ENCODE results near the gene FNDC10. TPM values are rescaled to one million over a fixed set of nuclear protein-coding genes. Genes with fewer than 3 reads are reported as not detected.

FNDC10 gene
- total RNA-seq, 1 donor from 2014 or later = 0.99 TPM

DNA sequence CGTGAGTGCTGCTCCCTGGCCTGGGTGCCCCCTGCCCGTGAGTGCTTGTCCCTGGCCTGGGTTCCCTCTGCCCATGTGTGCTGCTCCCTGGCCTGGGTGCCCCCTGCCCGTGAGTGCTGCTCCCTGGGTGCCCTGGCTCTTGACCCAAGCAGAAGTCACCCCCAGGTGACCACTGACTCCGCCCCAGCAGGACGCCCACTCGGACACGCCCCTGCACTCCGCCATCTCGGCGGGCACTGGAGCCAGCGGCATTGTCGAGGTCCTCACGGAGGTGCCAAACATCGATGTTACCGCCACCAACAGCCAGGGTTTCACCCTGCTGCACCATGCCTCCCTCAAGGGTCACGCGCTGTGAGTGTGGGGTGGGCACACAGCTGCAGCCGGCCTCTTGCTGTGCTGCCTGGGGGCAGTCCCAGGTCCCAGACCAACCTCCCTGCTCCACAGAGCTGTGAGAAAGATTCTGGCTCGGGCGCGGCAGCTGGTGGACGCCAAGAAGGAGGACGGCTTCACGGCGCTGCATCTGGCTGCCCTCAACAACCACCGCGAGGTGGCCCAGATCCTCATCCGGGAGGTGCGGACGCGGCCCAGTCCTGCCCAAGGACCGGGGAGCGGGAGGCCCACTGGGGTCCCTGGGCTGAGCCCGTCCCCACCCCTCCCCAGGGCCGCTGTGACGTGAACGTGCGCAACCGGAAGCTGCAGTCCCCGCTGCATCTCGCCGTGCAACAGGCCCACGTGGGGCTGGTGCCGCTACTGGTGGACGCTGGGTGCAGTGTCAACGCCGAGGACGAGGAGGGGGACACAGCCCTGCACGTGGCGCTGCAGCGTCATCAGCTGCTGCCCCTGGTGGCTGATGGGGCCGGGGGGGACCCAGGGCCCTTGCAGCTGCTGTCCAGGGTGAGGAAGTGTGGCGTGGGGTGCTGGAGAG is 28.2 kb upstream of the FNDC10 start:
- DNase-seq (ENCODE audit: low read depth in 2 of 2) = no peak

- DNase-seq (ENCODE audit: low read depth in 2 of 2) = no peak
Observed at GRCh38 chr1:1627261-1627828, 27.4 kb upstream of the FNDC10 start.

- DNase-seq (ENCODE audit: low read depth in 2 of 2) = no peak
Observed at GRCh38 chr1:1626207-1627141, 26.5 kb upstream of the FNDC10 start.

GRCh38 chr1:1625824-1626206 is 25.9 kb upstream of the FNDC10 start:
- DNase-seq (ENCODE audit: low read depth in 2 of 2) = no peak

- DNase-seq (ENCODE audit: low read depth in 2 of 2) = no peak
Observed at GRCh38 chr1:1625404-1625775, 25.5 kb upstream of the FNDC10 start.

- DNase-seq (ENCODE audit: low read depth in 2 of 2) = no peak
Observed at GRCh38 chr1:1624443-1625403, 24.8 kb upstream of the FNDC10 start.

GRCh38 chr1:1623631-1624442 is 23.9 kb upstream of the FNDC10 start:
- DNase-seq (ENCODE audit: low read depth in 2 of 2) = no peak

- DNase-seq (ENCODE audit: low read depth in 2 of 2) = no peak
Observed at GRCh38 chr1:1623181-1623630, 23.3 kb upstream of the FNDC10 start.

DNA sequence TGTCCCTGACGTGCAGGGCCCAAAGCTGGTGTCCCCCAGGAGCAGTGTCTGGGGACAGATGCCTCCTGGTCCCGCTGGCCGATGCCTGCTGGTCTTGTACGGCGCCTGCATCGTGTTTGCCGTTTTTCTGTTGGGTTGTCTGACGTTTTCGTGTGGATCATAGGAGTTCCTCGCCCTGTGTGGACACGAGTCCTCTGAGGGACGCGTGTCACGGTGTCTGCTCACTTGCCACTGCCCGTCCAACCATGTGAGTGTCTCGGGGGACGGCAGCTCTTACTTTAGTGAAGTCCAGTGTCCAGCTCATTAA is 22.8 kb upstream of the FNDC10 start:
- no peak for DNase-seq (ENCODE audit: low read depth in 2 of 2)

DNA sequence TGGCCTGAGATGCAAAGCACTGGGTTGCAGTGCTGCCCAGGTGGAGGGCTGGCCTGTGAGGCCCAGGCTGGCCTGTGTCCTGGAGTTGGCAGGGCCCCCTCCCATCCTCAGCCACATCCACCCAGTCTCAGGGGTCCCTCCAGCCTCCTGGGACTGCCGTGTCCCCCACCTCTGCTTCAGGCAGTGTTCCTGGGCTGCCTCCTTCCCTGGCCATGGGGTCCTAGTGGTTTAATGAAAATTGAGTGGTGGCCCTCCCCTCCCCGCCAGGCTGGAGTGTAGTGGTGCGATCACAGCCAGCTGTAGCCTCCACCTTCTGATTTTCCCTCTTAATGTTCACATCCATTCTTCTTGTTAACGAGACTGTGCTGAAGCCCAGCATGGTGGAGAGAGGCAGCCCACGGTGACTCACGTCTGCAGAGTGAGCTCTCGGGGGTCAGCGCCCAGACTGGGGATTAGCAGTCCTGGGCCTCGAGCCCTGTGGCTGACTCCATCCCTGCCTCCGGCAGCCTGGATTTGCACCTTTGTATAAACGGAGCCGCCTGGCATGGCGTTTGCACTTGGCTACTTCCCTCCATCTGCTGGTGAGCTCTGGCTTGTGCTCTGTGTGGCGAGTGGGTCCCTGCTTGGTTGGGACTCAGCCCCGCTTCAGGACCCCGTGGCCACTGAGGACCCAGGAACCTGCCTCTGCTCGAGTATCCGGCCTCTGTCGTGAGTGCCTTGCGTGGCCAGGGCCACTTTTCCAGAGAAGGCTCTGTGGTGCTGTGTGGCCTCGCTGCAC is 22.3 kb upstream of the FNDC10 start:
- no peak for DNase-seq (ENCODE audit: low read depth in 2 of 2)

GRCh38 chr1:1621173-1622009 is 21.5 kb upstream of the FNDC10 start:
- DNase-seq (ENCODE audit: low read depth in 2 of 2) = no peak

DNA sequence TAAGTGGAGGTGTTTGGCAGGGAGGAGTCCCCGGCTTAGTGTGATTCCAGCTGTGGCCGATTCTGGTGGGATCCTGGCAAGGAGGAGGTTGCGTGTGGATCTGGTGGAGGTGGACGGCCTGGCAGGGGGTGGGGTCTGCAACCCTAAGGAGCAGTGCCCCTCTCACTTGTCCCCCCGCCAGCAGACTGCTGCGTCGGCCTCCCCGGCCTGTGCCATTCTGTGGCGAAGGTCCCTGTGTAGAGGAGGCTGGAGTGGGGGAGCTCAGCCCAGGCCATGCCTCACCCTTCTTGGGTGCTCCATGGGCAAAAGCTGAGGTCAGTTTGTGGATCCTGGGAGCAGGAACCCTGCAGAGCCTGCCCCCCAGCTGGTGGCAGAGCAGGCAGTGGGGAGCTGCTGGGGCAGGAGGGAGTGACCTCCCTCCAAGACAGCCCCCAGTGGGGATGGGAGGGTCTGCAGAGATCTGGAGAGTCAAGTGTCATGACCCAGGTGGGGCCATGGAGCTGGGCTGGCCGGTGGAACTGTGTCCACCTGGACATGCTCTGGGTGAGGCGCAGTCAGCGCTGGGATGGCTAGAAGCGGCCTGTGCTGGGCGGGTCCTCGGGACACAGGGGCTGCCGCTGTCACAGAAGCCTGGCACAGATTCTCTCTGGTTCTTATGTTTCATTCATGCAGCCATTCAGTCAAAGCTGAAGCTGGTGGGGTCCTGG is 20.7 kb upstream of the FNDC10 start:
- DNase-seq (ENCODE audit: low read depth in 2 of 2) = no peak

GRCh38 chr1:1619917-1620361 is 20.0 kb upstream of the FNDC10 start:
- no peak for DNase-seq (ENCODE audit: low read depth in 2 of 2)

DNA sequence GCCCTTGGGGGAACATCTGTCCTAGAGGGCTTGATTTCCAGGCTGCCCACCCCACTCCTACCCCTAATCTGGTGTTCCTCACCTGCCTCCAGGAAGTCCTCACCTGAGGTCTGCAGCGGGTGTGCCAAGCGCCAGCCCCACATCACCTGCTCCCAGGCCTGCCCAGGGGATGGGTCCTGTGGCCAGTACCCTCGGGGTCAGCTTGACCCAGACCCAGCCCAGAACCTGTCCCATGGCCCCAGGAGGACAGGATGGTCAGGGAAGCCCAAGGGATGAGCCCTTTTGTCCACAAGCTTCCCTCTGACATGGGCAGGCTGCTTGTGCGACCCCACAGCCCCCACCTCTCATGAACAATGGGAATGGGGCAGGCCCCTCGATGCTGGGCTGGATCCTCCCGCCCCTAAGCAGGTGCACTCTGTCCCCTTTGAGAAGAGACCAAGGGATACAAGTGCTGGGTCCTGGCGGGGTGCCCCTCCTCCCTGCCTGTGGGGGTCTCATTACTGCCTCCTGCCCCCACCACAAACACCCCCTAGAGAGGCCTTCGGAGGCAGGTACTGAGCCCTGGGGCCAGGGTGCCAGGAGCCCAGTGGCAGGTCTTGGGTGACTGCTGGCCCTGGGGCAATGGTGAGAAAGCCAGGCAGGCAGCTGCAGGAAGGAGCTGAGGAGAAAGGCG is 18.6 kb upstream of the FNDC10 start:
- DNase-seq (ENCODE audit: low read depth in 2 of 2) = no peak

- no peak for DNase-seq (ENCODE audit: low read depth in 2 of 2)
Observed at GRCh38 chr1:1617925-1618324, 18.0 kb upstream of the FNDC10 start.

DNA sequence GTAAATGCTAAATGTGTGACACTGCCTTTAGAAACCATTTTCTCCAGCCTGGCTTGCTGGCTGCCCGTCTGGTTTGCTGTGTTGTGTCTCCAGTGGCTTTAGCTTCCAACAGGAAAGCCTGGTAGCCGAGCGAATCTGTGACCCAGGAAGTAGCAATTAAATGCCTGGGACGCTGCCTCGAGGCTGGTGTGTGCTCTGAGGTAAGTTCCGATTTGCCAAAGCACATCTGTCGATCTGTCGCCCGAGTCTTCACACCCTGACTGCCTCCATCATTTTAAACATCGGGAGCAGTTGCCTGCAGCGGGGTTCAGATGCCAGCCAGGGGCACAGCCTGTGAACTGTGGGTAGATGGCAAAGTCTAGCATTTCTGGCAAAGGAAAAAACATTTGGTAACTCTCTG is 17.6 kb upstream of the FNDC10 start:
- DNase-seq (ENCODE audit: low read depth in 2 of 2) = no peak

DNA sequence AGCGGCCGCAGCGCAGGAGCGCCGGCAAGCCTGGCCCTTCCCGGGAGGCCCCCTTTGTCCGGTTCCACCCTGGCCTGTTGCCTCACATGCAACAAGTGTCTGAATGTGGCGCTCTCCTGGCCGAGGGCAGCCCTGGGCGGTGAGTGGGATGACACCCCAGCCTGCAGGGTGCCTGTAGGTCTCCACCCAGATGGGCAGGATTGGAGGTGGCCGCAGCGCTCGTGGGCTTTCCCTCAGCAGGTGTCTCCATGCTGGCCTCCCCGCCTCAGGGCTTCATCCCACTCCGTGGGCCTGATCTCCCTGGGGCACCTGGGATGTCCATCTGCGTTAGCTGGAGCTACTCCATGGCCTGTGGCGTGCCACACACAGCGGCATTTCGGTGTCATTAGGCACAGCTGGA is 16.9 kb upstream of the FNDC10 start:
- no peak for DNase-seq (ENCODE audit: low read depth in 2 of 2)

Measured in lung microvascular endothelial cell (primary cell).